Esophagus squamous epithelium (tissue), 4 donors: ENCODE results near the gene ACP1.

Source experiments
- CTCF ChIP-seq, 6 experiments: fragments of 450-650 bp in 4 of 6; fragments of 200-600 bp in 2 of 6; sonication (generic) in 2 of 6; IDR thresholded peaks; one replicate each; pipeline ENCODE4 v1.5.1; 2016 to 2019; ENCODE audit warnings: antibody characterized with exemption in 6 of 6, mild to moderate bottlenecking in 4 of 6, moderate library complexity in 4 of 6
- POLR2A ChIP-seq, 4 donors: fragments of 450-650 bp; IDR thresholded peaks; one replicate each; pipeline ENCODE4 v1.6.1; 2017; ENCODE audit warnings: antibody characterized with exemption in 4 of 4, mild to moderate bottlenecking in 4 of 4, moderate library complexity in 3 of 4

DNA sequence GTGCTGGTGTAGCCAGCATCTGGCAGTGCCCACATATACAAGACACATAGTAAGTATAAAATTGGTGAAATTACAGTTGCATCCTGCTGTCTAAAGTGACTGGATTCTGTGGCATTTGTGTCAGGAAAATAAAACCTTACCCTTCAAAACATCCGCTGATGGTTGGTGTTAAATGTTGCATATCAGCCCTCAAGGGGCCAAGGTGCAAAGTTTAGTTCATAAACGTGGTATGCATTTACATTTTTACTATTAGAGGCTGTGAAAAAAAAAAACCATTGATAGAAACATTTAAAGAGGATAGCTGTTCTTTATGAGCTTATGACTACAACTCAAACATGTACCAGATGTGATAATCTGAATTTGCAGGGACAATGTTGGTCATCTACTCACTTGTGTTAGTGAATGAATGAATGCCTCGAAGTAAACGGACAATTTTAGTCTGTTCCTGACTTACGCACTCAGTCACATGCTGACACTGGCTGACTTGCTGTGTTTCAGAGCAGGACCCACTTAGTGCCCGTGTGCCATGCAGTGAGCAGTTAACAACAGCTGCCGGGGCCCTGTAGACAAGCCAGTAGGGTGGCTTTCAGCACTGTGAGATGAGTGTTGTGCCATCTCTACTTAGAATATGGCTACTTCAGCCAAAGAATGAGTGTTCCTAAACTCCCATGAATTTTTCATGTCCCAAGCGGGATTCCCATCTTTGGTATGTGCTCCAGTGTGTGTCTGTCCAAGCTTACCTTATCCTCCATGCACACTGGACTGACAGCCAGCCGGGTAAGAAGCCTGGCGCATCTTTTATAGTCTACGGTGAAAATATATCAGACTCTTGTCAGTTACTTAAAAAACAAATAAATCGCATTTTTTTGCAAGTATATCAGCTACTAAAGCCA is 17.9 kb downstream of the ACP1 start:
- TF ChIP-seq CTCF (IDR thresholded peaks at IDR 0.05) (no peak), POLR2A (IDR thresholded peaks at IDR 0.05) (no peak)
